Keratinocyte (primary cell): ENCODE measurements around the gene TECPR1. TPM values are rescaled to one million over a fixed set of nuclear protein-coding genes. Genes with fewer than 3 reads are reported as not detected.
A peak's percentile ranks its signal among the peaks of the same experiment; 100 is the strongest.

Experiments used
- DNase-seq: peaks from one replicate; pipeline ENCODE4 v3.0.0-alpha.2; 2011; ENCODE audit warnings: low read depth, missing footprints, low spot score
- FAIRE-seq: peaks from 2 replicates; lab custom pipeline; 2011; peaks lifted over from hg19 to GRCh38; lab: Jason Lieb, UNC
- H2AFZ ChIP-seq: 2 replicates; pipeline ENCODE4 v1.6.0; 2012; ENCODE audit warnings: low read length, control low read depth, inconsistent platforms; ENCODE audit not compliant: control insufficient read depth
- H3K27ac ChIP-seq: 2 replicates; pipeline ENCODE4 v1.5.1; 2011; ENCODE audit warnings: low read length; ENCODE audit not compliant: control insufficient read depth, insufficient read depth
- H3K27me3 ChIP-seq: 3 replicates; pipeline ENCODE4 v1.6.0; 2011; ENCODE audit warnings: low read length; ENCODE audit not compliant: control insufficient read depth, insufficient read depth; ENCODE audit errors: extremely low read depth
- H3K36me3 ChIP-seq, 2 experiments: 2 replicates in 1 of 2; 3 replicates in 1 of 2; pipeline ENCODE4 v1.5.1; 2011; ENCODE audit warnings: low read length in 2 of 2, mild to moderate bottlenecking in 1 of 2; ENCODE audit not compliant: control insufficient read depth in 2 of 2, insufficient read depth in 2 of 2; ENCODE audit errors: extremely low read depth in 1 of 2
- H3K4me1 ChIP-seq: 3 replicates; pipeline ENCODE4 v1.5.1; 2011; ENCODE audit warnings: low read length; ENCODE audit not compliant: control insufficient read depth, insufficient read depth; ENCODE audit errors: extremely low read depth
- H3K4me2 ChIP-seq: 3 replicates; pipeline ENCODE4 v1.6.0; 2011; ENCODE audit warnings: low read depth, low read length; ENCODE audit not compliant: control insufficient read depth, insufficient read depth; ENCODE audit errors: extremely low read depth
- H3K4me3 ChIP-seq, 3 experiments: fragments of 200-600 bp in 1 of 3; sonication (generic) in 1 of 3; 2 replicates in 2 of 3; 3 replicates in 1 of 3; pipeline ENCODE4 v1.5.1; 2011 to 2016; ENCODE audit warnings: low read length in 3 of 3, mild to moderate bottlenecking in 3 of 3, control low read depth in 2 of 3, inconsistent platforms in 1 of 3, low read depth in 1 of 3, mixed read lengths in 1 of 3, mixed run types in 1 of 3, moderate library complexity in 1 of 3; ENCODE audit not compliant: control insufficient read depth in 2 of 3, insufficient read depth in 2 of 3; ENCODE audit errors: extremely low read depth in 1 of 3
- H3K79me2 ChIP-seq: 2 replicates; pipeline ENCODE4 v1.6.0; 2012; ENCODE audit warnings: low read length; ENCODE audit not compliant: control insufficient read depth, insufficient read depth
- H3K9ac ChIP-seq: 3 replicates; pipeline ENCODE4 v1.6.0; 2011; ENCODE audit warnings: low read length; ENCODE audit not compliant: control insufficient read depth, insufficient read depth; ENCODE audit errors: extremely low read depth
- H3K9me1 ChIP-seq: 3 replicates; pipeline ENCODE4 v1.6.0; 2011; ENCODE audit warnings: low read length; ENCODE audit not compliant: control insufficient read depth, insufficient read depth; ENCODE audit errors: extremely low read depth
- H3K9me3 ChIP-seq: 2 replicates; pipeline ENCODE4 v1.5.1; 2012; ENCODE audit warnings: low read depth, low read length; ENCODE audit not compliant: control insufficient read depth
- H4K20me1 ChIP-seq: 3 replicates; pipeline ENCODE4 v1.6.0; 2011; ENCODE audit warnings: low read length; ENCODE audit not compliant: control insufficient read depth, insufficient read depth; ENCODE audit errors: extremely low read depth
- EZH2 ChIP-seq: IDR thresholded peaks from one replicate; pipeline ENCODE4 v1.6.1; 2012; ENCODE audit warnings: inconsistent platforms, mild to moderate bottlenecking, low read length, moderate library complexity
- dilution Hi-C: fragments of 300-500 bp; cut with MboI; formaldehyde crosslinking; loops from one replicate; pipeline ENCODE4 v1.7.0; 2020; ENCODE audit warnings: low sequenced_read_pairs; ENCODE audit not compliant: extremely low pct_ligation_motif_present
- polyA plus RNA-seq, 5 experiments: library from polyadenylated mRNA; depleted of rRNA in 3 of 5; stranded (reverse) in 3 of 5; stranded (forward) in 1 of 5; unstranded in 1 of 5; fragments of >200 nt; gene quantifications; 1 replicate in 1 of 5; 2 replicates in 3 of 5; 3 replicates in 1 of 5; pipeline versions ENCODE4 v1.2.1 to v1.2.3, GENCODE V29; 2011 to 2012; ENCODE audit warnings: missing spikeins in 2 of 5, low read depth in 1 of 5, low replicate concordance in 1 of 5
- TF ChIP-seq, protein P1 (sequence below), 3 experiments: IDR thresholded peaks in 1 of 3; conservative IDR thresholded peaks in 1 of 3; optimal IDR thresholded peaks in 1 of 3; 2 replicates in 2 of 3; 3 replicates in 1 of 3; pipeline versions ENCODE3 to v1.5.1; 2011; ENCODE audit warnings: low read length in 3 of 3, mild to moderate bottlenecking in 3 of 3, moderate library complexity in 2 of 3, control low read depth in 1 of 3, inconsistent platforms in 1 of 3; ENCODE audit not compliant: insufficient read depth in 2 of 3; ENCODE audit errors: extremely low read depth in 1 of 3

TECPR1 gene
- polyA plus RNA-seq, 1 donor (not counting 4 experiments of a cell fraction or from before 2014, with no cell fraction given): 2.4 TPM

DNA sequence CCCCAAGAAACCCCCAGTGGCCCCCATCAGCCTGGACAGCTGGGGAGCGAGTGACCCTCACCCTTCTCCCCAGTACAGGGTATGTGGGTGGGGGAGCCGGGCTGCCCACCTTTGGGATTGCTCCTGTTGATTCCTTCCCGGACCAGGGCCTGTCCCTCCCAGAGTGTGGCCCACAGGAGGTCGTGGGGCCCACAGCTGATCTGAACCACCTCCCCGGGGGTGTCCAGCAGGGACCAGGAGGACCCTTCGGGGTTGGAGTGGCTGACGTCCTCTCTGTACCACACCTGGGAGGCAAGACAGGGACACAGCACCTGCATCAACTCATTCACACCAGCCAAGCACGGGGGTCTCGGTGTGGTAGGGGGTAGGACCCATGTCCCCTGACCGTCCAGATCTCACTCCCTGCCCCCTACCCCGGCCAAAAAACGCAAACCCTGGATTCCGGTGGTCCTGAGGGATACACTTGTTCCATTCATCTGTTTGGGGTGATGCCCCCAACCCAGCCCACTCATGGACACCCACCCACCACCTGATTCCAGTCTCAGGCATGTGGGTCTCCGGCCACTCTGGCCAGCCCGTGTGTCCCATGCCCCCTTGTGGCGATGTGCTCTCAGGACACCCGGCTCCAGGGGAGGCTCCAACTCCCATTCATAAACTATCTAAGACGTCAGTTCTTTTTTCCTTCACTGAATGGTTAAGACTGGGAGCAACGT is 10.9 kb downstream of the TECPR1 start:
- no peak for FAIRE-seq
- Histone ChIP-seq H3K9ac (no peak overlapping the region), H3K4me1 (no peaks in the 10 kb centered on the region), H3K27me3 (no peaks in the 10 kb centered on the region), H3K9me1 (no peaks in the 10 kb centered on the region), H3K27ac (no peak overlapping the region), H3K79me2 (no peaks in the 10 kb centered on the region), H3K36me3 (peaks cover 7% of the 10 kb centered on the region in 2 experiments), H3K9me3 (no peaks in the 10 kb centered on the region), H2AFZ (no peak overlapping the region), H4K20me1 (no peaks in the 10 kb centered on the region), H3K4me3 (no peak overlapping the region), H3K4me2 (no peak overlapping the region)
- dilution Hi-C loops: no loop called here
- TF ChIP-seq, protein P1, sequence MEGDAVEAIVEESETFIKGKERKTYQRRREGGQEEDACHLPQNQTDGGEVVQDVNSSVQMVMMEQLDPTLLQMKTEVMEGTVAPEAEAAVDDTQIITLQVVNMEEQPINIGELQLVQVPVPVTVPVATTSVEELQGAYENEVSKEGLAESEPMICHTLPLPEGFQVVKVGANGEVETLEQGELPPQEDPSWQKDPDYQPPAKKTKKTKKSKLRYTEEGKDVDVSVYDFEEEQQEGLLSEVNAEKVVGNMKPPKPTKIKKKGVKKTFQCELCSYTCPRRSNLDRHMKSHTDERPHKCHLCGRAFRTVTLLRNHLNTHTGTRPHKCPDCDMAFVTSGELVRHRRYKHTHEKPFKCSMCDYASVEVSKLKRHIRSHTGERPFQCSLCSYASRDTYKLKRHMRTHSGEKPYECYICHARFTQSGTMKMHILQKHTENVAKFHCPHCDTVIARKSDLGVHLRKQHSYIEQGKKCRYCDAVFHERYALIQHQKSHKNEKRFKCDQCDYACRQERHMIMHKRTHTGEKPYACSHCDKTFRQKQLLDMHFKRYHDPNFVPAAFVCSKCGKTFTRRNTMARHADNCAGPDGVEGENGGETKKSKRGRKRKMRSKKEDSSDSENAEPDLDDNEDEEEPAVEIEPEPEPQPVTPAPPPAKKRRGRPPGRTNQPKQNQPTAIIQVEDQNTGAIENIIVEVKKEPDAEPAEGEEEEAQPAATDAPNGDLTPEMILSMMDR (optimal IDR thresholded peaks at IDR 0.05 in 1 of 3, IDR thresholded peaks at IDR 0.05 in 1 of 3, conservative IDR thresholded peaks at IDR 0.05 in 1 of 3; ENCODE audit: extremely low read depth in 1 of 3, insufficient read depth in 2 of 3, low read length in 3 of 3): peak; percentile 56 to 75 (median 73)
- TF ChIP-seq EZH2: no peak
- no peak for DNase-seq

DNA sequence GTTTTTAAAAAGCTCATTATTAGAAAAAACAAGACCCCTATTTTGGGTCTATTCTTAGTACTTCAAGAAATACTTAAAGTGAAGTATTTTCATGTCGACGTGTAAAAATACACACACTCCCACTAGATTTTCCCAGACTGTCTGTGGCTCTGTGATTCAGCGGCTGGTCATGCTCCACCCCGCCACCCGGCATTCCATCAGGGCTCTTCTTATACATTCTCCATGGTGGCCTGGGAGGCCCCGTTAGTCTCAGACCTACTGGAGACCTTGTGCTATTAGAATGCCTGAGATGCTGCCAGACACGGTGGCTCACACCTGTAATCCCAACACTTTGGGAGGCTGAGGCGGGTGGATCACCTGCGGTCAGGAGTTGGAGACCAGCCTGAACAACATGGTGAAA is 13.1 kb downstream of the TECPR1 start:
- Histone ChIP-seq H3K36me3 (peaks cover 3 to 5% of the 10 kb centered on the region in 2 experiments), H3K79me2 (no peaks in the 10 kb centered on the region), H3K4me2 (no peak overlapping the region)

More for the DNA sequence above, 13.1 kb downstream of the TECPR1 start:
- Histone ChIP-seq H3K9me3 (no peaks in the 10 kb centered on the region), H3K9ac (no peak overlapping the region), H3K4me3 (no peak overlapping the region), H4K20me1 (no peaks in the 10 kb centered on the region), H3K4me1 (no peaks in the 10 kb centered on the region), H3K9me1 (no peaks in the 10 kb centered on the region), H2AFZ (no peak overlapping the region), H3K27me3 (no peaks in the 10 kb centered on the region), H3K27ac (no peak overlapping the region)
- dilution Hi-C loops: no loop called here
- DNase-seq: no peak
- no peak for FAIRE-seq
- no peak for TF ChIP-seq EZH2
- TF ChIP-seq, protein P1 (optimal IDR thresholded peaks at IDR 0.05 in 1 of 3, IDR thresholded peaks at IDR 0.05 in 1 of 3, conservative IDR thresholded peaks at IDR 0.05 in 1 of 3; ENCODE audit: extremely low read depth in 1 of 3, insufficient read depth in 2 of 3, low read length in 3 of 3): no peak
